LNCAP (cell line): ENCODE results near the gene KCNMA1.

Experiments
- CTCF ChIP-seq: fragments of 450-650 bp; IDR thresholded peaks from 2 replicates; pipeline ENCODE4 v1.5.1; 2017; ENCODE audit warnings: mild to moderate bottlenecking

KCNMA1 gene

GRCh38 chr10:77072836-77073662, 564.6 kb downstream of the KCNMA1 start:
- no peak for TF ChIP-seq CTCF

GRCh38 chr10:77072361-77072835, 565.2 kb downstream of the KCNMA1 start:
- TF ChIP-seq CTCF: no peak

- no peak for TF ChIP-seq CTCF
These were observed 565.7 kb downstream of the KCNMA1 start for GRCh38 chr10:77071956-77072355.

DNA sequence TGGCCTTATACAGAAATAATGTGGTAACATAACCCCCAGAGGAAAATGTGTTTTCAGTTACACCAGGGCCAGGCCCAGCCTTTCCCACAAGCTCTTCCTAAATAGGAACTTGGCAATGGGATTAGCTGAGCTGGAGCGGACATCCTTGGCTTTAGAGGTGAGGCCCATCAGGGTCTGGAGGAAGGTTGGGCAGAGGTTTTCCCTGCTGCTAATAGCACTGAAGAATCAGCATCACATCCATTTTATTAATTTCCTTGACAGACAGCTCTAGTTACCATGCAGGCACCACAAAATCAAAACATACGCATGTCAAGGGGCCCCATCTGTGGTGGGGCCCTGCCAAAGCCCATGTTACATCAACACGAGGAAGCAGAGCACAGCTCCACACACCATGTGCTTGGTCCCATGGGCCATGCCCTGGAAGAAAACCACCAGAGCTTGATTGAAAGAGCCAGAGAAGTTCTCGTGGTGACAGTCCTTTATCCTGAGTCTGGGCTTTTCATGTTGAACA, 566.6 kb downstream of the KCNMA1 start:
- TF ChIP-seq CTCF: no peak

GRCh38 chr10:77070346-77070745, 567.3 kb downstream of the KCNMA1 start:
- TF ChIP-seq CTCF: no peak

DNA sequence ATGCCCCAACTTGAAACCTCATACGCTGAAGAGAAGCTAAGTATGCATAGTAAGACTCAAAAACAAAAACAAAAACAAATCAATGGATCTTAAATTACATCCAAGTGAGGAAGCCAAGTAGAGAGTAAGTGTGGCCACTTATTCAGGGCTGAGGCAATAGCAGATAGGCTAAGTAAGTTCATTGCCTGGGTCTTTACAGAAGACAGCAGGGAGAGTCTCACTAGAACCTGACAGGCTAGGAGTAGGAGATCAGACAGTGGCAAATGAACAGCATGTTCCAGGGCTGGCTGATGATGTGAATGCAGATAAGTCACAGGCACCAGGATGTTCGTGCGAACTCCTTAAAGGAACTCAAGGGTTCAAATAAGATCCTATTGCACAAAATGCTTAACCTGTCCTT, 568.6 kb downstream of the KCNMA1 start:
- TF ChIP-seq CTCF: no peak

DNA sequence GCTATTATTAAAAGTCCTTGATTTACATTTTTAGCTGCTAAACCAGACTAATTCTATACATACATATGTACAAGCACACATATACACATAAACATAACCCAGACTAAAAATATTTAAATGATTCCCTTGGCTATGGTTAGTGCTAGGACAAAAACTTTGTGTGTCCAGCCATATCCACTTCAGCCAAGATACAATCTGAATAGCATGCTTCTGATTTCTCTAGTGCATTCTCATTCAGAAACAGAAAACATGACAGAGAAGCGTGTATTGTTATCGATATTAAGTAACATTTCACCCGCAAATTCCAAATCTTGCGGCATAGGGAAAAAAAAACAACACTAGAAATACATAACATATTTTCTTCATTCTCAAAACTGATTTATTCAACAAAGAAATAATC, 569.3 kb downstream of the KCNMA1 start:
- TF ChIP-seq CTCF: no peak
